Gastroesophageal sphincter (tissue), 3 donors: ENCODE measurements around the gene KRTAP17-1.

Experiments used
- POLR2A ChIP-seq, 2 donors: fragments of 450-650 bp; IDR thresholded peaks; one replicate each; pipeline ENCODE4 v1.6.1; 2017; ENCODE audit warnings: antibody characterized with exemption in 2 of 2, mild to moderate bottlenecking in 2 of 2, moderate library complexity in 1 of 2
- TF ChIP-seq, protein P1 (sequence below), 4 experiments: fragments of 200-600 bp in 2 of 4; fragments of 450-650 bp in 2 of 4; sonication (generic) in 1 of 4; IDR thresholded peaks; one replicate each; pipeline ENCODE4 v1.5.1; 2017 to 2019; ENCODE audit warnings: antibody characterized with exemption in 4 of 4, mild to moderate bottlenecking in 2 of 4, moderate library complexity in 2 of 4

GRCh38 chr17:41325126-41325525 lies 9.6 kb upstream of the KRTAP17-1 start:
- no peak for TF ChIP-seq POLR2A (IDR thresholded peaks at IDR 0.05)
- TF ChIP-seq, protein P1, sequence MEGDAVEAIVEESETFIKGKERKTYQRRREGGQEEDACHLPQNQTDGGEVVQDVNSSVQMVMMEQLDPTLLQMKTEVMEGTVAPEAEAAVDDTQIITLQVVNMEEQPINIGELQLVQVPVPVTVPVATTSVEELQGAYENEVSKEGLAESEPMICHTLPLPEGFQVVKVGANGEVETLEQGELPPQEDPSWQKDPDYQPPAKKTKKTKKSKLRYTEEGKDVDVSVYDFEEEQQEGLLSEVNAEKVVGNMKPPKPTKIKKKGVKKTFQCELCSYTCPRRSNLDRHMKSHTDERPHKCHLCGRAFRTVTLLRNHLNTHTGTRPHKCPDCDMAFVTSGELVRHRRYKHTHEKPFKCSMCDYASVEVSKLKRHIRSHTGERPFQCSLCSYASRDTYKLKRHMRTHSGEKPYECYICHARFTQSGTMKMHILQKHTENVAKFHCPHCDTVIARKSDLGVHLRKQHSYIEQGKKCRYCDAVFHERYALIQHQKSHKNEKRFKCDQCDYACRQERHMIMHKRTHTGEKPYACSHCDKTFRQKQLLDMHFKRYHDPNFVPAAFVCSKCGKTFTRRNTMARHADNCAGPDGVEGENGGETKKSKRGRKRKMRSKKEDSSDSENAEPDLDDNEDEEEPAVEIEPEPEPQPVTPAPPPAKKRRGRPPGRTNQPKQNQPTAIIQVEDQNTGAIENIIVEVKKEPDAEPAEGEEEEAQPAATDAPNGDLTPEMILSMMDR (IDR thresholded peaks at IDR 0.05) = no peak
